Gastroesophageal sphincter (tissue), 4 donors: ENCODE data around the gene LTBP1. TPM values are rescaled to one million over a fixed set of nuclear protein-coding genes. Genes with fewer than 3 reads are reported as not detected.

Experiments used
- ATAC-seq: fragments of 150-250 bp; one replicate; pipeline ENCODE4 v1.9.1; 2016; ENCODE audit warnings: mild to moderate bottlenecking, moderate library complexity
- H3K27ac ChIP-seq, 4 donors: fragments of 200-600 bp; sonication (generic) in 3 of 4; 1 replicate in 3 of 4; 2 replicates in 1 of 4; pipeline ENCODE4 v1.5.1; 2016 to 2019
- H3K27me3 ChIP-seq: fragments of 200-600 bp; sonication (generic); one replicate; pipeline ENCODE4 v1.5.1; 2019
- H3K36me3 ChIP-seq, 2 donors: fragments of 200-600 bp; sonication (generic); one replicate each; pipeline ENCODE4 v1.5.1; 2019; ENCODE audit warnings: control low read depth in 1 of 2
- H3K4me1 ChIP-seq, 3 donors: fragments of 200-600 bp; sonication (generic); 1 replicate in 2 of 3; 2 replicates in 1 of 3; pipeline ENCODE4 v1.5.1; 2016 to 2019; ENCODE audit warnings: control low read depth in 2 of 3
- H3K4me3 ChIP-seq, 2 donors: fragments of 200-600 bp; sonication (generic); one replicate each; pipeline ENCODE4 v1.5.1; 2019; ENCODE audit warnings: mild to moderate bottlenecking in 1 of 2, moderate library complexity in 1 of 2
- H3K9me3 ChIP-seq, 3 donors: fragments of 200-600 bp; sonication (generic); one replicate each; pipeline ENCODE4 v1.5.1; 2017 to 2019; ENCODE audit warnings: control low read depth in 2 of 3
- EP300 ChIP-seq: sonication (generic); formaldehyde crosslinking; IDR thresholded peaks from one replicate; pipeline ENCODE4 v1.6.1; 2017; ENCODE audit warnings: antibody characterized with exemption, mild to moderate bottlenecking
- POLR2A ChIP-seq, 2 donors: fragments of 450-650 bp; IDR thresholded peaks; one replicate each; pipeline ENCODE4 v1.6.1; 2017; ENCODE audit warnings: antibody characterized with exemption in 2 of 2, mild to moderate bottlenecking in 2 of 2, moderate library complexity in 1 of 2
- POLR2AphosphoS5 ChIP-seq: sonication (generic); formaldehyde crosslinking; IDR thresholded peaks from one replicate; pipeline ENCODE4 v1.6.1; 2017; ENCODE audit warnings: antibody characterized with exemption
- WGBS, 2 donors: methylation state at CpG; one replicate each; pipeline ENCODE4 v1.1.5; 2018; ENCODE audit warnings: low coverage in 1 of 2; 5-methylcytosine and 5-hydroxymethylcytosine counted together
- total RNA-seq, 4 donors: library from RNA; depleted of rRNA; stranded (reverse); fragments of >200 nt; gene quantifications; one replicate each; pipeline ENCODE4 v1.1.0, GENCODE V29; 2016
- TF ChIP-seq, protein P1 (sequence below), 4 experiments: fragments of 200-600 bp in 2 of 4; fragments of 450-650 bp in 2 of 4; sonication (generic) in 1 of 4; IDR thresholded peaks; one replicate each; pipeline ENCODE4 v1.5.1; 2017 to 2019; ENCODE audit warnings: antibody characterized with exemption in 4 of 4, mild to moderate bottlenecking in 2 of 4, moderate library complexity in 2 of 4

Gene LTBP1
- total RNA-seq, 4 donors from 2014 or later: 238 to 493 (median 378) TPM

DNA sequence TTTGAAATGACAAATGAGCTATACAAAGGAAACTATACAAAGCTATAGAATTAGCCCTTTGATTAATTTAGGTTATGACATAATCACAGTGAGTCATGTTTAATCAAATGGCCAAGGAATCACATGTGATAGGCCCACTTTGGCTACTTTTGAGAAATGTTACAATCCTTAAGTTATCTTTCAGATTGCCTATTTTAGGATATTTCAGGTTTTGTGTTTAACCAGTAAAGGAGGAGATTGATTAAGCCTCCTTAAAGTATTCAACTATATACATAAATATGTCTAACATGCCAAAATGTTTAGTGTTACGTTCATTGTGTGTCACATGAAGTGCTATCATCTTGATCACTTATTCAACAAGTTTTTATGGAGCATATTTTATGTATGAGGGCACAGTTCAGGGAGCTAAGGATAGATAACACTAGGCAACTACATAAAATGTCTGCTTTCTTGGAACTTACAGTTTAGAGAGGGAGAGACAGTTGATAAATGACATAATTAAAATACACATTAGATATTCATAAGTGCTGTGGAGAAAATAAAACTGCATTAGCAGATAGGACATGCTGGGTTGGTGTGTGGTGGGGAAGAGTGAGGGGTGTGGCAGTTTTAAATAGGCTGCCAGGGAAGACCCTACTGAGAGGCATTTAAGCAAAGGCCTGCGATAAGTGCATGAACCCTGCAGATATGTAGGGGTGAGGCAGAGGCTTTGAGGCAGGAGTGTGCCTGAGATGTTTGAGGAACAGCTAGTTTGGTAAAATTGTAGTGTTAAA lies 77.2 kb downstream of the LTBP1 start:
- Histone ChIP-seq H3K36me3 (no peaks in the 10 kb centered on the region), H3K4me3 (no peak overlapping the region), H3K27me3 (no peaks in the 10 kb centered on the region), H3K9me3 (no peaks in the 10 kb centered on the region), H3K4me1 (peaks cover 0 to 17% (median 5%) of the 10 kb centered on the region in 3 donors), H3K27ac (peak overlapping the region in 1 of 4 donors; percentile 62)
- TF ChIP-seq EP300: no peak
- TF ChIP-seq, protein P1, sequence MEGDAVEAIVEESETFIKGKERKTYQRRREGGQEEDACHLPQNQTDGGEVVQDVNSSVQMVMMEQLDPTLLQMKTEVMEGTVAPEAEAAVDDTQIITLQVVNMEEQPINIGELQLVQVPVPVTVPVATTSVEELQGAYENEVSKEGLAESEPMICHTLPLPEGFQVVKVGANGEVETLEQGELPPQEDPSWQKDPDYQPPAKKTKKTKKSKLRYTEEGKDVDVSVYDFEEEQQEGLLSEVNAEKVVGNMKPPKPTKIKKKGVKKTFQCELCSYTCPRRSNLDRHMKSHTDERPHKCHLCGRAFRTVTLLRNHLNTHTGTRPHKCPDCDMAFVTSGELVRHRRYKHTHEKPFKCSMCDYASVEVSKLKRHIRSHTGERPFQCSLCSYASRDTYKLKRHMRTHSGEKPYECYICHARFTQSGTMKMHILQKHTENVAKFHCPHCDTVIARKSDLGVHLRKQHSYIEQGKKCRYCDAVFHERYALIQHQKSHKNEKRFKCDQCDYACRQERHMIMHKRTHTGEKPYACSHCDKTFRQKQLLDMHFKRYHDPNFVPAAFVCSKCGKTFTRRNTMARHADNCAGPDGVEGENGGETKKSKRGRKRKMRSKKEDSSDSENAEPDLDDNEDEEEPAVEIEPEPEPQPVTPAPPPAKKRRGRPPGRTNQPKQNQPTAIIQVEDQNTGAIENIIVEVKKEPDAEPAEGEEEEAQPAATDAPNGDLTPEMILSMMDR (IDR thresholded peaks at IDR 0.05): no peak
- no peak for TF ChIP-seq POLR2A (IDR thresholded peaks at IDR 0.05)
- no peak for TF ChIP-seq POLR2AphosphoS5
- ATAC-seq: no peak
- WGBS, 2 donors: 86 to 87% methylated on average over 1 to 2 of the region's 2 CpGs

DNA sequence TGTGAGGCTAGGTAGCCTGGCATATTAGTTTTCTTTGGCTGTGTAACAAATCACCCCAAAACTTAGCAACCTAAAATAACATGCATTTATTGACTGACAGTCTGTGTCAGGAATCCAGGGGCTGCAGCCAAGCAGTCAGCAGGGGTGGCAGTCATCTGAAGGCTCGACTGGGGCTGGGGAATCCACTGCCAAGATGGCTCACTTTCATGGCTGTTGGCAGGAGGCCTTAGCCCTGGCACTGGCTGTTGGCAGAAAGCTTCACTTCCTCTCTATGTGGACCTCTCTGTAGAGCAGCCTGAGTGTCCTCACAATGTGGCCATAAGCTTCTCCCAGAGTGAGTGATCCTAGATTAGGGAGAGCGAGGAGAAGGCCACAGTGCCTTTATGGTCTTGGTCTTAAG lies 78.0 kb downstream of the LTBP1 start:
- no peak for TF ChIP-seq EP300
- TF ChIP-seq POLR2A (IDR thresholded peaks at IDR 0.05): no peak
- no peak for TF ChIP-seq POLR2AphosphoS5
- TF ChIP-seq, protein P1 (IDR thresholded peaks at IDR 0.05): no peak
- Histone ChIP-seq H3K4me1 (peaks cover 0 to 17% (median 11%) of the 10 kb centered on the region in 3 donors), H3K9me3 (no peaks in the 10 kb centered on the region), H3K27me3 (no peaks in the 10 kb centered on the region), H3K4me3 (no peak overlapping the region), H3K27ac (no peak overlapping the region), H3K36me3 (no peaks in the 10 kb centered on the region)
- no peak for ATAC-seq
- WGBS, 2 donors: 65 to 100% methylated on average over 1 to 2 of the region's 2 CpGs

DNA sequence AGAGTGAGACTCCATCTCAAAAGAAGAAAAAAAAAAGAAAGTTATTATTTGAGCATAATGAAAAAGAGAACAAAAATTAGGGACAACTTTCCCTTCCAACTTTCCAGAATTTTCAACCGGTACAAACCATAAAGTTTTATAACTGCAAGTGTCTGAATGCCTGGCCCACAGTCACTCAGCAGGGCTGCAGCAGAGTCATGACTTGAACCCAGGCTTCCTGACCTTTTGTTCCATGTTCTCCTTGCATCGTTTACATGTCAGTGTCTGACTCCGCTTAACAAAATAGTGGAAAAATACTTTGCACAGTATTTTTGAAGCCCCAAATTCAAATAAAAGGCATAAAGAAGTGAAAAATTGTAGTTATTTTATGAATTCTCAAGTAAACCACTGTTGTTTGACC lies 82.7 kb downstream of the LTBP1 start:
- H3K4me3 ChIP-seq: no peak overlapping the region
- peaks cover 4 to 13% (median 11%) of the 10 kb centered on the region in 3 donors for H3K4me1 ChIP-seq
- no peak for ATAC-seq
- no peaks in the 10 kb centered on the region for H3K27me3 ChIP-seq
- TF ChIP-seq POLR2A (IDR thresholded peaks at IDR 0.05): no peak
- TF ChIP-seq EP300: no peak
- TF ChIP-seq, protein P1 (IDR thresholded peaks at IDR 0.05): no peak
- no peak for TF ChIP-seq POLR2AphosphoS5
- WGBS, 2 donors: 41 to 61% methylated on average over 3 of the region's 3 CpGs
- H3K27ac ChIP-seq: peak overlapping the region in 1 of 4 donors; percentile 81
- no peaks in the 10 kb centered on the region for H3K9me3 ChIP-seq
- H3K36me3 ChIP-seq: no peaks in the 10 kb centered on the region

DNA sequence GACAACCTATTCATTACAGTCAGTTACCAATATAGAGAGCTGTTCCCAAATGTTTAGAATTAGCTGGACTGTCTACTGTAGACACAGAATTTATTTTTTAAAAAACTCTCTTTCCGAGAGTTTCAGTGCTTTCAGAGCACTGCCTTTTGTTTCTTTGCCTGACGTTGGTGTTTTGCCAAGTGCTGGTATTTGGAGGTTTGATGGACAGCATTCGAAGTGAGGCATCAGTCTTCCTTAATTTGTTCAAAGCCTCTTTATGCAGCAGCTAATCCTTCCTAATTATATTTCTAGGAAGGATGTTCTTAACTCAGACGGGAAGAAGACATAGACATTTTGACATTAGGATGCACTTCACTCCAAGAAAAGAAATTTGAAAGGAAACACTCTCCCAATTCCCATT lies 83.2 kb downstream of the LTBP1 start:
- Histone ChIP-seq H3K4me3 (no peak overlapping the region), H3K27me3 (no peaks in the 10 kb centered on the region), H3K9me3 (no peaks in the 10 kb centered on the region), H3K4me1 (peaks cover 6 to 15% (median 15%) of the 10 kb centered on the region in 3 donors), H3K36me3 (no peaks in the 10 kb centered on the region), H3K27ac (peak overlapping the region in 1 of 4 donors; percentile 81)
- TF ChIP-seq POLR2A (IDR thresholded peaks at IDR 0.05) (no peak), POLR2AphosphoS5 (no peak), EP300 (no peak)
- TF ChIP-seq, protein P1 (IDR thresholded peaks at IDR 0.05): no peak
- no peak for ATAC-seq
- WGBS, 2 donors: 61 to 64% methylated on average over 4 of the region's 4 CpGs

DNA sequence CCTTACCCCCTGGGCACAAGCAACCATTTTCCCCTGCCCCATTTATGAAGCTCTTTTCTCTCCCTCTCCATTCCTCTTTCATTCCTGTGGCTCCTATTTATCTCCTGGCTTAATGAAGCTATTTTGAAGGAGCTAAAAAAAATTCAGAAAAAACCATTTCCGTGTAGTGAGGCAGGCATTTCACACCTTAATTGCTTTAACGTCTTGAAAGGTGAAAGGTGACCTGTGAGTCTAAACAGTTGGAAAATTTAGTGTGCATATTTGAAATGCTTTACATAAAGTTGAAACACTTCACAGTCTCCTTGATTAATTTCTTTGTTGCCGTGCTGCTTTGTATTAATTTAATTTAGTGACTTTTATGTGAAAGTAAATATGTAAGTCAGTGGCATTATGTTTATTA lies 83.6 kb downstream of the LTBP1 start:
- Histone ChIP-seq H3K36me3 (no peaks in the 10 kb centered on the region), H3K4me3 (no peak overlapping the region), H3K4me1 (peaks cover 6 to 19% (median 15%) of the 10 kb centered on the region in 3 donors), H3K27me3 (no peaks in the 10 kb centered on the region), H3K27ac (peak overlapping the region in 1 of 4 donors; percentile 81), H3K9me3 (no peaks in the 10 kb centered on the region)
- TF ChIP-seq POLR2AphosphoS5 (no peak), EP300 (no peak), POLR2A (IDR thresholded peaks at IDR 0.05) (no peak)
- TF ChIP-seq, protein P1 (IDR thresholded peaks at IDR 0.05): no peak
- 56 to 63% methylated on average over 3 of the region's 3 CpGs for WGBS, 2 donors
- no peak for ATAC-seq
